WTC11 (cell line): ENCODE measurements around the gene ZNF350. TPM values are rescaled to one million over a fixed set of nuclear protein-coding genes. Genes with fewer than 3 reads are reported as not detected.

Source experiments
- ATAC-seq: fragments of 200-7000 bp; cut with Tn5 transposase; 2 replicates; pipeline ENCODE4 v1.10.0; 2021; ENCODE audit warnings: mild to moderate bottlenecking, moderate library complexity
- CTCF ChIA-PET: fragments of 300-600 bp; sonication (Branson Sonifier 250); formaldehyde crosslinking; loops from one replicate; lab custom pipeline; 2021; ENCODE audit warnings: antibody characterized with exemption; lab: Charles Lee
- POLR2A ChIA-PET: fragments of 350-600 bp; sonication (Branson Sonifier 250); formaldehyde crosslinking; loops from one replicate; lab custom pipeline; 2021; ENCODE audit warnings: antibody characterized with exemption; lab: Charles Lee
- DNase-seq: peaks from one replicate; pipeline ENCODE4 v3.0.0; 2021; ENCODE audit warnings: low spot score
- H3K27ac Mint-ChIP-seq: 2 replicates; pipeline ENCODE4 v1.8.0; 2021; ENCODE audit warnings: mixed read lengths
- H3K27me3 Mint-ChIP-seq: 2 replicates; pipeline ENCODE4 v1.8.0; 2021; ENCODE audit warnings: low read depth, mild to moderate bottlenecking, moderate library complexity, mixed read lengths
- H3K36me3 Mint-ChIP-seq: 2 replicates; pipeline ENCODE4 v1.8.0; 2021; ENCODE audit warnings: mixed read lengths
- H3K4me1 Mint-ChIP-seq: 2 replicates; pipeline ENCODE4 v1.8.0; 2022; ENCODE audit warnings: mixed read lengths
- H3K4me3 Mint-ChIP-seq: 2 replicates; pipeline ENCODE4 v1.8.0; 2021; ENCODE audit warnings: mild to moderate bottlenecking, moderate library complexity, mixed read lengths
- H3K9me3 Mint-ChIP-seq: 2 replicates; pipeline ENCODE4 v1.8.0; 2021; ENCODE audit warnings: mixed read lengths
- ARID4B ChIP-seq: sonication (generic); formaldehyde crosslinking; IDR thresholded peaks from 2 replicates; pipeline ENCODE4 v1.8.0; 2023; ENCODE audit warnings: missing genetic modification reagents, mild to moderate bottlenecking, borderline replicate concordance
- ATF1 ChIP-seq: sonication (generic); formaldehyde crosslinking; IDR thresholded peaks from 2 replicates; pipeline ENCODE4 v1.8.1; 2023; ENCODE audit warnings: mild to moderate bottlenecking, moderate library complexity, missing genetic modification reagents
- CREM ChIP-seq: sonication (generic); formaldehyde crosslinking; IDR thresholded peaks from 2 replicates; pipeline ENCODE4 v1.8.1; 2022; ENCODE audit warnings: mild to moderate bottlenecking, missing genetic modification reagents, moderate library complexity
- FOXP1 ChIP-seq: sonication (generic); formaldehyde crosslinking; IDR thresholded peaks from 2 replicates; pipeline ENCODE4 v1.8.0; 2022; ENCODE audit warnings: missing genetic modification reagents, mild to moderate bottlenecking, moderate library complexity, borderline replicate concordance
- FOXP4 ChIP-seq: sonication (generic); formaldehyde crosslinking; IDR thresholded peaks from 2 replicates; pipeline ENCODE4 v1.8.0; 2022; ENCODE audit warnings: mild to moderate bottlenecking, missing genetic modification reagents
- HMGA2 ChIP-seq: fragments of 250-450 bp; sonication (Bioruptor Pico); IDR thresholded peaks from 2 replicates; pipeline ENCODE4 v1.4.0; 2021; ENCODE audit warnings: mild to moderate bottlenecking, moderate library complexity
- IRF2 ChIP-seq: sonication (generic); formaldehyde crosslinking; IDR thresholded peaks from 2 replicates; pipeline ENCODE4 v1.8.0; 2022; ENCODE audit warnings: low read depth, missing genetic modification reagents, borderline replicate concordance
- MAX ChIP-seq: sonication (generic); formaldehyde crosslinking; IDR thresholded peaks from 2 replicates; pipeline ENCODE4 v1.8.0; 2022; ENCODE audit warnings: mild to moderate bottlenecking, missing genetic modification reagents
- MXD4 ChIP-seq: fragments of 250-450 bp; sonication (Bioruptor Pico); IDR thresholded peaks from 2 replicates; pipeline ENCODE4 v1.8.0; 2021; ENCODE audit warnings: mild to moderate bottlenecking, moderate library complexity, borderline replicate concordance
- NFE2L1 ChIP-seq: sonication (generic); formaldehyde crosslinking; IDR thresholded peaks from 2 replicates; pipeline ENCODE4 v1.8.1; 2023; ENCODE audit warnings: missing genetic modification reagents
- NR1H2 ChIP-seq: sonication (generic); formaldehyde crosslinking; IDR thresholded peaks from 2 replicates; pipeline ENCODE4 v1.9.0; 2021; ENCODE audit warnings: mild to moderate bottlenecking, moderate library complexity, missing genetic modification reagents
- SP1 ChIP-seq: sonication (generic); formaldehyde crosslinking; conservative IDR thresholded peaks from 2 replicates; pipeline ENCODE4 v1.8.1; 2022; ENCODE audit warnings: missing genetic modification reagents
- USF1 ChIP-seq: sonication (generic); formaldehyde crosslinking; IDR thresholded peaks from 2 replicates; pipeline ENCODE4 v1.8.0; 2022; ENCODE audit warnings: mild to moderate bottlenecking, missing genetic modification reagents
- USF2 ChIP-seq: sonication (generic); formaldehyde crosslinking; IDR thresholded peaks from 2 replicates; pipeline ENCODE4 v1.8.1; 2023; ENCODE audit warnings: mild to moderate bottlenecking, missing genetic modification reagents, moderate library complexity
- ZBTB43 ChIP-seq: sonication (generic); formaldehyde crosslinking; IDR thresholded peaks from 2 replicates; pipeline ENCODE4 v1.8.1; 2023; ENCODE audit warnings: mild to moderate bottlenecking, missing genetic modification reagents
- ZNF121 ChIP-seq: sonication (generic); formaldehyde crosslinking; IDR thresholded peaks from 2 replicates; pipeline ENCODE4 v1.8.0; 2023; ENCODE audit warnings: missing genetic modification reagents
- ZNF138 ChIP-seq: sonication (generic); formaldehyde crosslinking; conservative IDR thresholded peaks from 2 replicates; pipeline ENCODE4 v1.8.1; 2022; ENCODE audit warnings: mild to moderate bottlenecking, moderate library complexity, missing genetic modification reagents
- total RNA-seq: library from RNA; stranded (reverse); gene quantifications from 3 replicates; pipeline ENCODE4 v1.2.3, GENCODE V29; 2021

Gene ZNF350
- total RNA-seq, 1 experiment from 2014 or later, result 8.1 TPM

GRCh38 chr19:51938936-51939335 lies 47.7 kb downstream of the ZNF350 start:
- CTCF ChIA-PET, result no interaction called here
- Mint-ChIP-seq H3K36me3 (peaks cover 95% of the 10 kb centered on the region), H3K4me3 (no peak overlapping the region), H3K27me3 (no peaks in the 10 kb centered on the region; the same call in 1 of the 2 replicates), H3K9me3 (peaks cover 49% of the 10 kb centered on the region), H3K27ac (no peak overlapping the region), H3K4me1 (no peaks in the 10 kb centered on the region)
- ATAC-seq, result no peak
- POLR2A ChIA-PET, result no interaction called here
- TF ChIP-seq HMGA2 (CRISPR knock-in tag) (peak; percentile 46; the same call in 1 of the 2 replicates), IRF2 (CRISPR knock-in tag) (no peak)
- no peak for DNase-seq

- Mint-ChIP-seq H3K9me3 (no peaks in the 10 kb centered on the region; the same call in 1 of the 2 replicates), H3K36me3 (peaks cover 79% of the 10 kb centered on the region), H3K27me3 (no peaks in the 10 kb centered on the region), H3K27ac (peak overlapping the region; percentile 36), H3K4me3 (no peak overlapping the region), H3K4me1 (peaks cover 21% of the 10 kb centered on the region)
- CTCF ChIA-PET, result interaction anchor here (0.6 to 0.7 kb wide), 3 partner anchors 24 to 518 kb away, joined by 3 to 5 read pairs (median 3); partner anchors contain the start of gene ZNF616
- POLR2A ChIA-PET, result no interaction called here
- no peak for TF ChIP-seq NR1H2 (CRISPR knock-in tag)
- no peak for TF ChIP-seq ZBTB43 (CRISPR knock-in tag)
- TF ChIP-seq ATF1 (CRISPR knock-in tag), result no peak
- 0 out of 2 replicates have a peak, but pooled peaks have one; percentile 8 for ATAC-seq
- DNase-seq, result no peak
These were observed 54.7 kb downstream of the ZNF350 start for GRCh38 chr19:51931921-51932320.

- peaks cover 38% of the 10 kb centered on the region for H3K9me3 Mint-ChIP-seq
- peaks cover 25% of the 10 kb centered on the region for H3K4me1 Mint-ChIP-seq
- ATAC-seq, result no peak
- H3K27ac Mint-ChIP-seq, result peak overlapping the region; percentile 100
- ChIA-PET CTCF (no interaction called here), POLR2A (no interaction called here)
- DNase-seq, result no peak
- H3K4me3 Mint-ChIP-seq, result peak overlapping the region; percentile 99
- peaks cover 9% of the 10 kb centered on the region for H3K27me3 Mint-ChIP-seq
- TF ChIP-seq USF2 (no peak), ZNF121 (CRISPR knock-in tag) (peak; percentile 94)
- TF ChIP-seq, all 79 proteins: peak for 1
- H3K36me3 Mint-ChIP-seq, result peaks cover 75% of the 10 kb centered on the region
These were observed 58.8 kb downstream of the ZNF350 start for GRCh38 chr19:51927859-51928258.

GRCh38 chr19:51926784-51927741 lies 59.6 kb downstream of the ZNF350 start, which contains the start of gene ZNF613:
Gene ZNF613 (plus strand): TSS chr19:51927472. CDS start chr19:51936221, 8,749 bp downstream.
- Mint-ChIP-seq H3K36me3 (peaks cover 81% of the 10 kb centered on the region), H3K27ac (peak within 1 kb of the TSS; percentile 100), H3K4me1 (peaks cover 25% of the 10 kb centered on the region), H3K27me3 (peaks cover 15% of the 10 kb centered on the region), H3K4me3 (peak within 1 kb of the TSS; percentile 99), H3K9me3 (peaks cover 46% of the 10 kb centered on the region)
- ATAC-seq (peak; percentile 92), DNase-seq (peak; percentile 87)
- ChIA-PET CTCF (no interaction called here), POLR2A (no interaction called here)
- no peak for TF ChIP-seq ZNF138 (CRISPR knock-in tag)
- no peak for TF ChIP-seq ARID4B (CRISPR knock-in tag)
- peak; percentile 31; the same call in 1 of the 2 replicates for TF ChIP-seq CREM (CRISPR knock-in tag)
- TF ChIP-seq MAX (CRISPR knock-in tag), result peak; percentile 47; the same call in 1 of the 2 replicates
- TF ChIP-seq FOXP4 (CRISPR knock-in tag), result peak; percentile 31; the same call in 1 of the 2 replicates
- TF ChIP-seq MXD4, result no peak
- peak; percentile 9; the same call in 1 of the 2 replicates for TF ChIP-seq NFE2L1 (CRISPR knock-in tag)
- TF ChIP-seq SP1 (CRISPR knock-in tag), result peak; percentile 77
- TF ChIP-seq USF1 (CRISPR knock-in tag), result 0 out of 2 replicates have a peak, but pooled peaks have one; percentile 20
- TF ChIP-seq FOXP1 (CRISPR knock-in tag), result no peak
